Measurements from ENCODE around the gene GPRIN2. TPM values are rescaled to one million over a fixed set of nuclear protein-coding genes. Genes with fewer than 3 reads are reported as not detected.

The GPRIN2 gene
- total RNA-seq, 4 donors from 2014 or later: 0.46 to 0.50 TPM; not detected in 2

- ATAC-seq (ENCODE audit: low FRiP score) (no peak), DNase-seq (ENCODE audit: low spot score) (no peak)
- no peak for TF ChIP-seq CTCF (IDR thresholded peaks at IDR 0.05)
Measured at GRCh38 chr10:46552526-46553237, 3.8 kb downstream of the GPRIN2 start.

GRCh38 chr10:46551701-46552525 lies 4.5 kb downstream of the GPRIN2 start:
- DNase-seq (ENCODE audit: low spot score) (peak; percentile 21), ATAC-seq (ENCODE audit: low FRiP score) (no peak)
- TF ChIP-seq CTCF (IDR thresholded peaks at IDR 0.05): no peak

- no peak for ATAC-seq (ENCODE audit: low FRiP score)
- peak; percentile 14 for DNase-seq (ENCODE audit: low spot score)
- TF ChIP-seq CTCF (IDR thresholded peaks at IDR 0.05): no peak
Measured at GRCh38 chr10:46550795-46551700, 5.4 kb downstream of the GPRIN2 start.

GRCh38 chr10:46550076-46550790 lies 6.2 kb downstream of the GPRIN2 start:
- peak; percentile 20 for DNase-seq (ENCODE audit: low spot score)
- ATAC-seq (ENCODE audit: low FRiP score): no peak
- no peak for TF ChIP-seq CTCF (IDR thresholded peaks at IDR 0.05)

GRCh38 chr10:46549171-46550075 lies 7.0 kb downstream of the GPRIN2 start:
- TF ChIP-seq CTCF (IDR thresholded peaks at IDR 0.05): no peak
- no peak for ATAC-seq (ENCODE audit: low FRiP score)
- peak; percentile 23 for DNase-seq (ENCODE audit: low spot score)

Data from omental fat pad (tissue), 4 donors.